CD4-positive, alpha-beta T cell treated with Interleukin-4 for 4 hours (primary cell): Measurements from ENCODE around the gene POLR2C.
"Not testable (repeated sequence)": the region's sequence is repeated elsewhere in the genome, so short reads cannot be mapped to it uniquely, and the experiment has no call there.

Source experiments
- DNase-seq: peaks from one replicate; pipeline ENCODE4 v3.0.0-alpha.2; 2020

The POLR2C gene

DNA sequence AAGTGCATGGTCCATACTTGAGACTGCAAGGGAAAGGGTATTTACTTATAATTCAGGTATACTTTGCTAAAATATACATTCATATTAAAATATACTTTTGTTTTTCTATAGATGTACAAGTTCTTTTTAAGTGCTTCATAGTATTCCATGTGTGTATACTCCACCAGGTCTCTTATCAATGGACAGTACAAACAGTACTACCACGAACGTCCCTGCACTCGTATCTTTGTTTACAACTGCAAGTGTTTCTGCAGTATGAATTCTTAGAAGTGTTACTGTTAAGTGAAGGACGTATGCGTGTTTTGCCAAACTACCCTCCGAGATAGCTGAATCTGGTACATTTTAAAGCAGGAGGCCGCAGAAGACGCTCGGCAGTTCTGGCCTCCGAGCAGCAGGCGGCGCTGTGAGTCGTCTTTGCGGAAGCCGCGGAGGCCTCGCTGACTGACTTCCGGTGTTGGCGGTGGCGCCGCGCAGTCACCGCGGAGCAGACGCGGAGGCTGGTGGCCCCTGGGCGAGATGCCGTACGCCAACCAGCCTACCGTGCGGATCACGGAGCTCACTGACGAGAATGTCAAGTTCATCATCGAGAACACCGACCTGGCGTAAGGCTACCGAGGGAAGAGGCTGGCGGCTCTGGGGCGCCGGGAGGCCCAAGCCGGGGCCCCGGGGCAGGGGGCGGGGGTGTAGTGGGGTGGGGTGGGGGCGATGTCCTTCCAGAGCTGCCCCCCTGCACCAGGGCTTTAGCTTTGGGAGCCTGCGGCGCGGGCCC, at the start of gene POLR2C:
Gene POLR2C (plus strand): TSS at position 471 of the 769 bp plus-strand sequence. CDS start 46 bp downstream, at position 517.
- peak; percentile 91 for DNase-seq

DNA sequence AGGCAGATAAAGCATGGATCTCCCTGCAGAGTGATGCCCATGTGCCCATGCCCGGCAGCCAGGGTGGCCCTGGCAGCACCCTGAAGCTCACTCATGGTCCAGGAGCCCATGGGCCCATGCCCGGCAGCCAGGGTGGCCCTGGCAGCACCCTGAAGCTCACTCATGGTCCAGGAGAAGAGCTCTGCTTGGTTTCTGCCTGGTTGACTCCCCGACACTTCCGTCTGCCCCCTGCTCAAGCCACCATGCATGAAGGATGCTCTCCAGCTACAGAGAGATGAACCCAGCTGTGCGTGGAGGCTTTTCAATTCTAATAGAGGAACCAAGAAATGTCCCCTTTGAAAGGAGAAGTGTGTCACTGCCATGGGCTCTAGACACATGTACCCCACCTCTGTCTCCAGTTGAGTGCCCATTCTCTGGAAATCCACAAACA, 49.2 kb upstream of the POLR2C start:
- DNase-seq, result no peak

DNA sequence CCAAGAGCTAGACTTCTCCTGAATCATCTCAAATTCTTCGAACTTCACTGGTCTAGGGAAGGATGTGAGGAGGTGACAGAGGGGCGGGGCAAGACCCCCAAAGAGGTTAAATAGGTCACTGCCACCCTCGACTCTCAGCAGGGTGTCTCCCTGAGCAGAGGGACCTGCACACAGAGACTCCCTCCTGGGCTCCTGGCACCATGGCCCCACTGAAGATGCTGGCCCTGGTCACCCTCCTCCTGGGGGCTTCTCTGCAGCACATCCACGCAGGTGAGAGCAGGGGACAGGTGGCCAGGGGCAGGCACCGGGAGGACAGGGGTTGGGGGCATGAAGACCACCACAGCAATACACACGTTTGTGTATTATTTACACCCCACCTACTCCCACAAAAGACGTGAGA, 48.7 kb upstream of the POLR2C start:
- DNase-seq, result no peak

DNA sequence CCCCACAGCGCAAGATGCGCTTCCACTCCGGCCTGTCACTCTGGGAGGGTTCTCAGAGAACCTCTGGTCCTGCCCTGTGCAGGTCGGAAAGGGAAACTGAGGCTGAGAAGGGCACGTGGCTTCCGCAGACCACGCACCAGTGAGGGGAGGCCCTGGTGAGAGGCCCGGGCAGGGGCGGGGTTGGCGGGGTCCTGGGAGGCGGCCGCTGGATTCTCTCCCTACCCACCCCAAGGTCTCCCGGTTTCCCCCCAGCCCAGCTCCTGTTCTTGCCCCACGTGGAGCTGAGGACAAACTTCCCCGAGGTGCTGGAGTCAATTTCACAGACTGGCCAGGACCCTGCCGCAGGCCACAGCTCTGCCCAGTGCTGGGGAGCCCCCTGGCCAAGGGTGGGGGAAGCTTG, 46.4 kb upstream of the POLR2C start:
- DNase-seq, result no peak

DNA sequence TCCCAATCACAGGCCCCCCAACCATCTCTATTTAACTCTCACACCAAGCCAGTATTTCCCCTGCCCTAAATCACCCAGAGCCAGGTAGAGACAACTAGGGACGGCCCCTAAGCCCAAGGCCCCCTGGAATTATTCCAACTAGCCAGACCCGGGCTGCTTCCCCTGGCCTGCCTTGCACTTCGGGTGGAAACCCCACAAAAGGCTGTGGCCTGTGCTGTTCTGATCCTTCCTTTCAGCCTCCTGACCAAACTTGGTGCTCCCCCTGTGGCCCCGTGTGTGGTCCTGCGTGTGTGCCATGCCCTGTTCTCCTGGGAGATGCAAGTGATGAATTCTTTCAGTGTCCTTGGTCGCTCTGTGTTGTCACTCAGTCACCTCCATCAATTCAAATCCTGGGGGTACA, 43.0 kb upstream of the POLR2C start:
- DNase-seq, result no peak

DNA sequence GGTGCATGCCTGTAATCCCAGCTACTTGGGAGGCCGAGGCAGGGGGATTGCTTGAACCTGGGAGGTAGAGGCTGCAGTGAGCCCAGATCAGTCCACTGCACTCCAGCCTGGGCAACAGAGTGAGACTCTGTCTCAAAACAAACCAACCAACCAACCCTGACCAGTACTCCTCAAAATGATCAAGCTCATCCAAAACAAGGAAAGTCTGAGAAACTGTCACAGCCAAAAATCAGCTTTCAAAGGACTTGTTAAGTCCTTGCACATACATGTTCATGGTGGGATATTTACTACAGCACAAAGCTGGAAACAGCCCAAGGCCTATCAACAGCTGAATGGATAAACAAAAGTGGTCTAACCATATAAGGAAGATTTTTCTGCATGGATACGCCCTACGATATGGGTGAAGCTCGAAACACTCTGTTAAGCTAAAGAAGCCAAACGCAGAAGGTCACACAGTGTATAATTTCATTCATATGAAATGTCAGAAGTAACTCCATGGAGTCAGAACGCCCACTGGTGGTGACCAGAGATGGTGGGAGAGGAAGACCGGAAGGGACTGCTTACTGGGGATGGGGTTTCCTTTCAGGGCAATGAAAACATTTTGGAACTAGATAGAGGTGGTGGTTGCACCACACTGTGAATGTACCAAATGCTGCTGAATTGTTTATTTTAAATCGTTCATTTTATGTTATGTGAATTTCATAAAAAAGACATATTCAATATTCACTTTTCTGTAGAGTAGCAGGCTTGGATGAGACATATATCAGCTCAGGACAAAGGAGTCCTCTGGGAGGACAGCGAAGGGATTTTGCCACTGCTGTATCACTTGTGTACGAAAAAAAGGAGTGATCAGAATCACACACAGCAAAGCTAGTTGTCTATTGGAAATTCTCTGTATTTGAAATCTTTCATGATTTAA, 40.2 kb upstream of the POLR2C start:
- no peak for DNase-seq

DNA sequence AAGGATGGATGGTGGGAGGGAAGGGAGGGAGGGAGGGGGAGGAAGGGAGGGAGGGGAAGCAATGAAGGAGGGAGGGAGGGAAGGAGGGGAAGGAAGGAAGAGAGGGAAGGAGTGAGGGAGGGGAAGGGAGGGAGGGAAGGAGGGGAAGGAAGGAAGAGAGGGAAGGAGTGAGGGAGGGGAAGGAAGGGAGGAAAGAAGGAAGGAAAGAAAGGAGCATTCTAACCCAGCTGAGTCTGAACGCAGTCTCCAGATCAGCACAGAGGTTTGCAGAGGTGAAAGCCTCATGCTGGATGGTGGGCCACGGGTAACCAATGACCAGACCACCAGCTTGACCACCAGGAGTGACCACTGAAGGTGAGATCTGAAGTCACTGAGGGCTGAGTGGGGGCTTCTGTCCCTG, 39.3 kb upstream of the POLR2C start:
- no peak for DNase-seq

DNA sequence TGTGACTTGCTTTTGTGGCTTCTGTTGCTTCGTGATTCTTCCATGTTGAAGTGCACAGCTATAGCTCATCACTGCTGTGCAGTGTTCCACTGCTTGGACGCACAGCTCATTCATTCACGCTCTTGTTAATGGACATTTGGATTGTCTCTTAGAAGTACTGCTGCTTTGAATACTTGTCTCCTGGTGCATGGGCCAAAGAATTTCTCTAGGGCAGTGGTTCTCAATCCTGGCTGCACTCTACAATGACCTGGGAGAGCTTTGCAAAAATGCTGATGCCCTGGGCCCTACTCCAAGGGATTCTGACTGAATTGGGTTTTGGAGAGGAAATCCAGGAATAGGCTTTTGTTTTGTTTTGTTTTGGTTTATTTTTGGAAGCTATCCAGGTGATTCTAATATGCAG, 37.9 kb upstream of the POLR2C start:
- no peak for DNase-seq

DNA sequence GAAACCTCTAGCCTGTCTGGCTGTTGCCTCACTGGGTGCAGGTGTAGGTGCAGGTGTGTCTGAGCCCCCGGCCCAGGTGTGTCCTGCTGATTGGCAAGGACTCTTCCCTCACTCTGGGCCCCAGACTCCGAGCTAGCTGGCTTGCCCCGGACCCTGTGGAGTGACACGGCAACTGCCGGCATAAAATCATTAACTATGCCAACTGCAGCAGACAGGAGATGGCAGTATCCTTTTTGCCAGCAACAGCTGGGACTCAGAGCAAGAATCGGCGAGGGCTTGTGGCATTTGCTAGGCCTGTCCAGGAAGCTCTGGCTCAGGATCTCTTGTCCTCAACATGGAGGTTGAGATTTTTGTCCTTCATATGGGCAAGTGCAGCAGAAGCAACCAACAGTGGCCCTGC, 36.1 kb upstream of the POLR2C start:
- DNase-seq, result no peak

DNA sequence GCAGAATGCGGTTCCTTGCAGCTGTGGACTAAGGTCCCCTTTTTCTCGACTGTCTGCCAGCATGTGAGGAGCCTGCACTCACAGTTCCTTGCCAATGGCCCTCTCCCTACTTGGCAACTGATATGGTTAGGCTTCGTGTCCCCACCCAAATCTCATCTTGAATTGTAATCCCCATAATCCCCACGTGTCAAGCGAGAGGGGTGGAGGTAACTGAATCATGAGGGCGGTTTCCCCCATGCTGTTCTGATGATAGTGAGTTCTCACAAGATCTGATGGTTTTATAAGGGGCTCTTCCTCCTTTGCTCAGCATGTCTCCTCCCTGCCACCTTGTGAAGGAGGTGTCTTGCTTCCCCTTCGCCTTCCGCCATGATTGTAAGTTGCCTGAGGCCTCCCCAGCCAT, 35.2 kb upstream of the POLR2C start:
- no peak for DNase-seq

DNA sequence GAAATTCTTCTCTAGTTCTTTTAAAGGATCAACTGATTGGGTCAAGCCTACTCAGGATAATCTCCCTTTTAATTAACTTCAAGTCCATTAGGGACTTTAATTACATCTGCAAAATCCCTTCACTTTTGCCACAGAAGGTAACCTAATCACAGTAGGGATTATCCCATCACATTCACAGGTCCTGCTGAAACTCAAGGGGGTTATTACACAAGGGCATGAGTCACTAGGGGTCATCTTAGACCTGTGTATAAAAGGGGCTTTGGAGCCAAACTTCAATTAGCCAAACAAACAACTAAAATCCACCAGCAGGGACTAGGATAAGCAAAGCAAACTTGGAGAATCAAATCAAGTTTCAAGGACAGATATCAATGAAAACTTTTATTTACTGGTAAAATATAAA, 34.7 kb upstream of the POLR2C start:
- DNase-seq, result no peak

DNA sequence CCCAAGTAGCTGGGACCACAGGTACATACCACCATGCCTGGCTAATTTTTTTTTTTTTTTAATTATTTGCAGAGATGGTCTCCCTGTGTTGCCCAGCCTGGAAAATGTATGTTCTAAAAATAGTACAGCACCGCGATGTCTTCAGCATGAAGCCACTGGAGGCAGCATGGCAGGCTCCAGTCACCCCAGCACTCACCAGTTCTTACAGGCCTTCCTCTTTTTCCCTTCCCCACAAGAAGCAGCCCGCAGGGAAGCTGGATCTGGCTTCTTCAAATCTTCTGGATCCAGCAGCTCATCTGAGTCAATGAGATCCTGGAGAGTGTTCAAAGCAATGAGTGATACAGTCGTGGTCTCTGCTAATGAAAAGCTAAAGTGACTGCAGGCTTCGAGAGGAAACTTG, 31.5 kb upstream of the POLR2C start:
- no peak for DNase-seq

DNA sequence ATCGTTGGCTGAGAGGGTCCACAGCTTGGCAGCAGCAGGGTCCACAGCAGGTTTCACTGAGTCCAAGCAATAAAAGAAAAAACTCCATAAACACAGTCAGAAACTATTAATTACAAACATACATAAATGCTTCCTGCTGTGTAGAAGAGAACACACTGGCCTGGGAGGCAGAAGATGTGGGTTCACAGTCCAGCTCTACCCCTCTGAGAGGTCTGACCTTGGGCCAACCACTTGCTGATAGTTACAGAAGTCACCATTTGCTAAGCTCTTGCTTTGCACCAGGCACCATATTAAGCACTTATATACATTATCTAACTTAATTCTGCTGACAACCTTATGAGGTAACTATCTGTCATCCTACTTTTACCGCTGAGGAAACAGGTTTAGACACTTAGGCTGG, 30.0 kb upstream of the POLR2C start:
- DNase-seq, result no peak

DNA sequence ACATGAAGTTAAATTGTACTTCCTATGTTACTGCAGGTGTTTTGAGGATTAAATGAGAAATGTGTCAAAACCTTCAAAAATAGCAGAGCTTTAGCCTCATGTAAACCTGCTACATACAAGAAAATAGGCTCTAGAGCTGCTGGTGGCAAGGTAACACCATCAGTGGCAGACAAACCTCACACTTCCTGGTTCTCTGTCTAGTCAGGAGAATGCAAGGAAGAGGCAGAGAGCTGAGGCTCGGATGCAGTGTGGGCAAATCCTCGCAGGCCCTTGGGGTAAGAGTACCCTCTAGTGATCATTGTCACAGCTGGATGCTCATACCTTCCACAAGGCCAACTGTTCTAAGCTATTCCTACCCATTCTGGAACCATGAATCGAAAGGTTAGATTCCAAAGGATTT, 29.5 kb upstream of the POLR2C start:
- no peak for DNase-seq

DNA sequence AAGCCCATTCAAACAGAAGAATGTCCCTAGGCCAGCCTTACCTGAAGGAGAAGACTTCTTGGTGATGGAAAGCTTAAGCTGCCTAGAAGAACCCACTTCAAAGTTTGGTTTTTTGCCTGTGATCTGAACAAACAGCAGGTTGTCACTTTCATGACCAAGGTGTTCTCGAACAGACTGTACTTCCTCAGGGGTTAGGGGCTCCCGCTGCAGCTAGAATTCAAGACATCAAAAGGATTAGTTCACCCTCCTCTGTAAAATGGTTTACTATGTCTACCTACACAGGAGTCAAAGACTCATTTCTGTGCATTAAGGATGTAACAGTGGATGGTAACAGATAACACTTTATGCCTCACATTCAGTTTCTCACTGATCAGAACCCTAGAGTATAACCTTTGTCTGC, 28.5 kb upstream of the POLR2C start:
- DNase-seq, result no peak

DNA sequence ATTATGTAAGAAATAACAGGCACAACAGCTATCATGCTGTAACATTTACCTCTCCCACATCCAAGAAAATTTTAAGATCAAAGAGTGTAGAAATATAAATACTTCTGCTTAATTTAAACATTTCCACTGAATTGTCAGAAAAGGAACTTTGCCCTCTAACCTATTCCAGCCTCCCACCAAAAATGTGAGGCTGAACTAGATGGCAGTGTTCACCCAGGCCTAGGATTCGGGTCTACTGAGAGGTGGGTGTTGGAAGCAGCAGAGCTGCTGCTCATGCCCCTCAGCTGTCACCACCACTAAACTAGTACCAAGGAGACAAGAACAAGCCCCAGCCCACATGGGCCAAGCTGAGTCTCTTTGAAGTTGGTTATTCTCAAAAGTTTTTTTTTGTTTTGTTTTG, 26.6 kb upstream of the POLR2C start:
- no peak for DNase-seq

DNA sequence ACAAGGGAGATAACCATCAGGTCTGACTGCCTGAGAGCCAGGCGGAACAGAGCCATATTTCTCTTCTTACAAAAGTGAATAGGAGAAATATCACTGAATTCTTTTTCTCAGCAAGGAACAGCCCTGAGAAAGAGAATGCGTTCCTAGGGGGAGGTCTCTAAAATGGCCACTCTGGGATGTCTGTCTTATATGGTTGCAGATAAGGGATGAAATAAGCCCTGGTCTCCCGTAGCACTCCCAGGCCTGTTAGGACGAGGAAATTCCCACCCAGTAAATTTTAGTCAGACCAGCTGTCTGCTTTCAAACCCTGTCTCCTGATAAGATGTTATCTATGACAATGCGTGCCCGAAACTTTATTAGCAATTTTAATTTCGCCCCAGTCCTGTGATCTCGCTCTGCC, 22.5 kb upstream of the POLR2C start:
- DNase-seq, result not testable (repeated sequence)

DNA sequence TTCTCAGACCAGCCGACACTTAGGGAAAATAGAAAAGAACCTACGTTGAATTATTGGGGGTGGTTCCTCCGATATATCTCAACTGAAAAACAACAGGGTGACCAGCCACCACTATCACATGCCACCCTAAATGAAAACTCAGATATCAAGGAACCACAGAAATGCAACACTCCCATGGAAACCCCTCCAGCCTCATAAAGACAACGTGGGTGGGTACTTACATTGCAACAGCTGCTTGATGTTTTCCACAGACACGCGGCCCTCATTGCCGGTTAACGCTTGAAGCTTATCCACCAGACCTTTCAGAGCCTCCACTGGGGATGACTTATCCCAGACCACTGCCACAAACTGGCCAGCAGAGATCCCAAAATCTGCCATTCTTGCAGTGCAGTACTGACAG, 21.9 kb upstream of the POLR2C start:
- DNase-seq, result not testable (repeated sequence)

DNA sequence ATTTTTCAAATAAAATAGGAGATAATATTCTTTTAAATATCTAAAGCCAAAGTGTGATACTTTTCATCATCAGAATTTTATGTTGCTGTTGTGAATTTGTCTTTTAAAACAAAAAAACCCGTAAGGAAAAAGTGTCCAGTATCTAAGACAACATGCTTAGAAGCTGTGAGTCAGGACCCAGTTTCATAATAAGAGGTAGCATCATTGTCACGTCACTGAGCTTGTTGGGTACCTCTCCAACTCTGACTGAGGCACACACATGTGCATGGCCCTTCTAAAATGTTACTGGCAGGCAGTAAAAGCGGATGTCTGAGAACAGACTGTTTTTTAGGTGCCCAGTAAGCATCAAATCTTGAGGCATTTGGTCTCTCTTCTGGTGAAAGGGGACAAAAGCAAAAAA, 17.8 kb upstream of the POLR2C start:
- DNase-seq, result no peak

DNA sequence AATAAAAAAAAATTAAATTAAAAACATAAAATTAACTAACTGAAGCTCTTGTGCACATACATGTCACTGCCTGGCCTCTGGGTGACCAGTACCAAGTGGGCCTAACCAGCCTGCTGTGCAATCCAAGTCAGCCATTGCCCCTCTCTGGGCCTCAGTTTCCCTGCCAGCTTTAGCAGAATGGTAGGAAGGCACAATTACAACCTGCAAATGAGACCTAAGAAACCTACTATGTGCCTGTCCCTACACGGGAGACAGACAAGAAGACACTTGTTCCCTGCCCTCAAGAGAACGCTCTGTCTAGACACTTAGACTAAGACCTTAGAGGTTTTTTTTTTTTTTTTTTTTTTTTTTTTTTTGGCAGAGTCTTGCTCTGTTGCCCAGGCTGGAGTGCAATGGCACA, 17.0 kb upstream of the POLR2C start:
- no peak for DNase-seq

DNA sequence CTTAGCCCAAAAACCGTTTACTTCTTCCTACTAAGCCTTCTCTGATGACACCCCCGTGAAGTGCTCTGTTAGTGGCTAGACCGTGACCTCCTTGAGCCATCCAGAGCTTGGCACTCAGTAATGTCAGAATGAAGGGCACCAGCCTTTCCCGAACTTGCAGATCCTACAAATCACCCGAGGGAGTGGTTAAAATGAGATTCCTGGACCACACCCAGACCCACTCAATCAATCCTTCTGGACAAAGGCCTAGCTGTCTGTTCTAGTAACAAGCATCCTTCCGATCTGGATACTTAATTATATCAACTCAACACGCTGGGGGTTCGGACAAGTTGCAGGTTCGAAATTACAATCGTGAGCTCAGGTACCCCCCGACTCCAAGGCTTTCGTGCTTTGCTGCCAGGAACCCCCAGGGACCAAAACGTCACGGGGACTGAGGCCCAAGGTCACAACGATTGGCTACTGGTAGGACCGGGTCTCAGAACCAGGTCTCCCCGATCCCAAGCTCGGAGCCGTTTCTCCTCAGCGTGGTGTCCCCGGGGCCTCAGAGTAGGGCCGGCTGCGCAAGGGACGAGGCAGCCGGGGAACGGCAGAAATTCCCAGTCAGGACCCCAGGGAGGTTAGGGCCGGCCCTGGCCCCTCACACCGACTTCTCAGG, 15.8 kb upstream of the POLR2C start:
- no peak for DNase-seq

DNA sequence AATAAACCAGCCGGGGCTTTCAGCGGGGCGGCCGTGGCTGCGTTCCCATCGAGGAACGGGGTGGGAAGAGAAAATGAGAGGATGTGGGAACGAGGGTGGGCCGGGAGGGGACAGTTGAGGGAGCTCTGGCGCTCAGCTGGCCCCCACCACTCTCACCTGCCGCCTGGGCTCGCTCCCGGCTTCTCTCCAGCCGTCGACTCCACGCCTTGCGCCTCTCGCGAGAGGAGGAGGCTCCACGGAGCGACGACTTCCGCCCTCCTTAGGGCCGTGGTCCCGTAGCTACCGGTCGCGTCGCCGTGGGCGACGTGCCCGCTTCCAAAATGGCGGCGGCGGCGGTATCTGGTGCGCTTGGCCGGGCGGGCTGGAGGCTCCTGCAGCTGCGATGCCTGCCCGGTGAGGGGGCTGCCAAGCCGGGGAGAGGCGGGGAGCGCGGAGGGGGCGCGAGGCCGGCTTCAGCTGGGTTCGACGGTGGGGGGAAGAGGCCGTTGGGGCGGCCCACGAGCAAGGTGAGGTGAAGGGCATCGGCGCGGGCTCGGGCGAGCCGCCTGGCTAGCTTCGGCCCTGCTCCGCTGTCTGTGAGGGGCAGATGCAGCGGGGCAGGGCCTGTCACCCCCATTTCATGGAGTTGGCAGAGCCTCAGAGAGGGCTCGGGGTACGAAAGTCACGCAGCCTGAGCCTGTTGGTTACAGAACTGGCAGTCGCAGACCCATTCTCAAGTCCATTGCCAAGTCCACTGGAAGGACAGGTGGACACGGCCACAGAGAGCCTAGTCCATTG, 15.1 kb upstream of the POLR2C start, which contains the start of the genes CIAPIN1 and COQ9:
Gene CIAPIN1 (minus strand): TSS at position 200 of the 777 bp plus-strand sequence. CDS start 6,457 bp downstream, outside the sequence.
Gene COQ9 (plus strand): TSS at position 294 of the 777 bp plus-strand sequence. CDS start 27 bp downstream, at position 321.
- peak; percentile 93 for DNase-seq

DNA sequence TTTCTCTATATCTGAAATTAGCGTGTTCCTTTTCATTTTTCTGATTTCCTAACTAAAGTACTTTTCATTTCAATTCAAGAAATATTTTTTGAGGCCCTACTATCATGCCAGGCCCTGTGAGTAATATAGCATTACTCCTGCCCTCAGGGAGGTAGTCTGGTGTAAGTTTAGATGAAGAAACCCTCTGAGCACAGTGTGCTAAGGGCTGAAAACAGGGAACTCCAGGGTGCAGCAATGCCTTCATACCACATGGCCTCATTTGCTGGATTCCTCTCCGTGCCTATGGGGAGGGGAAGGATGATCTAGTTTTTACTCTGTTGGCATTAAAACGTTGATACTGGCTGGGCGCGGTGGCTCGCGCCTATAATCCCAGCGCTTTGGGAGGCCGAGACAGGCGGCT, 10.5 kb upstream of the POLR2C start:
- no peak for DNase-seq
